Endometrium (tissue), 2 donors: ENCODE results near the gene EXOC3L4.

Source experiments
- FAIRE-seq: peaks from 2 replicates; lab custom pipeline; 2012; peaks lifted over from hg19 to GRCh38; lab: Jason Lieb, UNC
- donor health status: control.
- donor health status: control.

Gene EXOC3L4

DNA sequence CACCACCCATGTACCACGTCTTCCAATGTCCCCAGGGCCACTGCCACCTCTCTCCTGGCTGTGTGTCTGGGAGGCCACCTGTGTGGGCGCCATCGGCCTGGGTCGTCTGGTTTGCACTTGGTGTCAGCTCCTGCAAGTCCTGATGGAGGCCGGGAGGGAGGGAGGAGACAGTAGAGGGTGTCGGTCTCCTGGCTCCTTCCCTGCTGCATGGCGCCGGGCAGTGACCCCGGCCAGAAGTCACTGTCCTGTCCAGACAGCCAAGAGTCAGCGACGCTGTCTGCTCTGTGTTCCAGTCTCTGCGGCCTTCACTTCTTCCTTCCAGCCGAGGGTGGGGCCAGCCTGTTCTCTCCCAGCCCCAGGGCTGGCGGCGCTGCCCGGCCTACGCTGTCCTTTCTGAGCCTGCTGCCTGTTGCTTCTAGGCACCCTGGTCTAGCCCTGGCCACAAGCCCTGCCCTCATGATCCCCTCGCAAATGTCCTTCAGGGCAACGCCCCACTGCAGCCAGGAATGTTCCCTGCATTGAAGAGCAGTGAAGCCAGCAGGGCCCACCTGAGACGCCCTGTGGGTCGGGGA, 23.5 kb upstream of the EXOC3L4 start:
- no peak for FAIRE-seq

DNA sequence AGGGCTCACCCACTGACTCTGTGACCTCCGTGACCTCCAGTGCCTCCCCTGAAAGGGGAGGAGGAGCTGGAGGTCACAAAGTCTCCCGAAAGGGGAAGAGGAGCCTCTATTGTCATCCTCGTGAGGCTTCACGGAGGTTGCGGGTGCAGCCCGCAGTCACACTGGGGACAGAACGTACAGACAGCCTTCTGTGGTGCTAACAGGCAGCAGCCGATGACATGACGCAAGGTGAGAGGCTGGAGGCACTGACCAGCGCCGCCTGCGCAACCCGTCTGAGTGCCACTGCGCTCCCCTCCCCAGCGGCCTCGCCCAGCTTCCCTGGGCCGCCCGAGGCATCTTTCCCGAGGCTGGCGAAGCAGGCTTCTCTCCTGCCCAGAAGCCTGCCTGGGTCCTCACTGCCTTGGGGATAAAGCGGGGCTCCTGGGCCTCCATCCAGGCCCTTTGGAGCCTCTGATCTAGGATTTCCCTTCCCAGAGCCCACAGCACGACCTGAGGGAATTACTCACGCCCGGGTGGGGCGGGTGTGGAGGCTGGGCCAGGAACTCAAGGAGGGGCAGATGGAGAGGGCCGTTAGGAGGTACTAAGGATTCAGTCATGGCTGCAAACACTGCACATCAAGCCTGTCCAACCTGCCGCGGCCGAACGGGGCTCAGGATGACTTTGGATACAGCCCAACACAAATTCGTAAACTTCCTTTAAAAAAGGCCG, 22.8 kb upstream of the EXOC3L4 start:
- FAIRE-seq = no peak

DNA sequence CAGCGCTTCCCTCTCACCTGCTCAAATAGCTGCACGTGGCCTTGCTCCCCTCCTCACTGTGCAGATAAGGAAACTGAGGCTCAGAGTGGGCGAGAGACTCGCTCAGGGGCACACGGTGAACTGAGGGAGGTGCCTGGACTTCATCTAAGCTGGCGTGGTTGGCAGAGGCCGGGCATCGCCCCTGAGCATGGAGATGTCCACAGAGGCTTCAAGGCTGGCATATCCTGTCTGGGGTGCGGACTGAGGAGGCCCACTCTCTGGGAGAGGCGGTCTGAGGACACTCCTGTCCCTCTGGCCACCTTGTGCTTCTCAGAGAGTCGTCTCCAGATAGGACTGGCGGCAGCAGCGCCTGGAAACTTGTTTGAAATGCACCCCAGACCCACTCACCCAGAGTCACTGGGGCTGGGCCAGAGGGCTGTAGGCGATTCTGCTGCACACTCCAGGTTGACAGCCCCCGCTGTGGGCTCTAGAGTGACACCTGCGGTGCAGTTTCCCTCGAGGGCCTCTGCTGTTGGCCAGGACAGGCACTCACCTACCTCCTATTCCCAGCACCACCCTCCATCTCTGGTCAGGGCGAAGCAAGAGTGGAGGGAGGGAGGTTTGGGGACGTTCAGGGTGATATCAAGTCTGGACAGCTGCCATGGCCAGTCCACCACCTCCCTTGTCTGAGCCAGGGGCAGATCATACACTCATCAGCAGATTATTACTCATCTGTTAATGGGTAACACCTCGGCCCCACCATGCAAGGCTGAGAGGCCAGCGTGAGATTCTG, 21.7 kb upstream of the EXOC3L4 start:
- FAIRE-seq = no peak

DNA sequence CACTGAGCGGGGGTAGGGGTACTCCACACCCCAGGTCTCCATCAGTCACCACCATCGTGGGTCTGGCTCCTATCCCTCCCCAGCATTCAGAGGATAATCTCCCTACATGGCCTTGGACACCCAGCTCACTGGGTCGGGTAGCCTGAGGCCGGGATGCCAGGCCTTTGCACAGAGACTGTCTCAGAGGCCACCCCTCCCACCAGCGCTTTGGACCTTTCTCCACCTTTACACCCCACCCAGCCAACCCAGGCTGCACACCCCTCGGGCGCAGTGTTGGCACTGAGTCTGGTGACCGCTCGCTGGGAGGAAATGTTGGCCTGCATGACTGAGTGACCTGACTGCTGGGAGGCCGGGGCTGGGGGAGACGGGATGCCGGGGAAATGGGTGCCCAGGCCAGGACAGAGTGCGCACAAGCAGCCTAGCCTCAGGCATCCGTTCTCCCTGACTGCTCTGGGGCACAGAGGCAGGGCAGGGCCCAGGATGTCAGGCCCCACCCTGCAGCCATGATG, 21.1 kb upstream of the EXOC3L4 start:
- no peak for FAIRE-seq

DNA sequence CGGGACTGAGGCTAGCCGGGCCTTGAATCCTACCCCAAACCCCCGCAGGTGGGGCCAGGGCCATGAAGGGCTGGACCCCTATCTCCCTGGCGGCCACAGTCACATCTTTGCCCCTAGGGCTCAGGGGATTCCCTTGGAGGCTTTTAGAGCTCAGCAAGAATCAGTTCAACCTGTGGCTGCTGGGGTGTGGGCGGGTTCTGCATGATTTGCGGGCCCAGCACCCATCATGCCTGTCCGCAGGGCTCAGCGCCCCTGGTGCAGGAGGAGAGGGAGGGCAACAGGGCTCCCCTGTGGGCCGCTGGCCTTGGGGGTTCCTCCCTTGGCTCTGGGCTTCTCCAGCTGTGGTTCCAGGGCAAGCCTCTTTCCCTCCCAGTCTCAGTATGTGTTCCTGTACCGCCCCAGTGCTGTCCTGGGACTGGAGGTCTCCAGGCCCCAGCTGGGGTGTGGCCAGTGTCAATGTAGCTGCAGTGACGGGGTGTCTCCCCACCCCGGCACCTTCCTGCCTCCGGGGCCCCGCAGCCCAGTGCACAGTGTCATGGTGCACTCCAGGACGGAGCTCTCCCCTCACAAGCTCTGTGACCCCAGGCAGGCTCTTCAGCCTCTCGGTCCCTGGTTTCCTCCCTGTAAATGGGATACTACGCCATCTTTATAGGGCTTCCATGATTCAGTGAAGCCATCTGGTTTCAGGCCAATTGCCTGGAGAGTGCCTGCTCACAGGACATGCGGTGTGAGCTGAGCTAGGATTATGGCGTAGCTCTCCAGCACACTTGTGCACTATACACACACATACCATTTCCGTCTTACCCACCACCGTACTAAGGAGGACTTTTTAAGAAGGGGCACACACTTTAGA, 20.4 kb upstream of the EXOC3L4 start:
- FAIRE-seq = no peak

DNA sequence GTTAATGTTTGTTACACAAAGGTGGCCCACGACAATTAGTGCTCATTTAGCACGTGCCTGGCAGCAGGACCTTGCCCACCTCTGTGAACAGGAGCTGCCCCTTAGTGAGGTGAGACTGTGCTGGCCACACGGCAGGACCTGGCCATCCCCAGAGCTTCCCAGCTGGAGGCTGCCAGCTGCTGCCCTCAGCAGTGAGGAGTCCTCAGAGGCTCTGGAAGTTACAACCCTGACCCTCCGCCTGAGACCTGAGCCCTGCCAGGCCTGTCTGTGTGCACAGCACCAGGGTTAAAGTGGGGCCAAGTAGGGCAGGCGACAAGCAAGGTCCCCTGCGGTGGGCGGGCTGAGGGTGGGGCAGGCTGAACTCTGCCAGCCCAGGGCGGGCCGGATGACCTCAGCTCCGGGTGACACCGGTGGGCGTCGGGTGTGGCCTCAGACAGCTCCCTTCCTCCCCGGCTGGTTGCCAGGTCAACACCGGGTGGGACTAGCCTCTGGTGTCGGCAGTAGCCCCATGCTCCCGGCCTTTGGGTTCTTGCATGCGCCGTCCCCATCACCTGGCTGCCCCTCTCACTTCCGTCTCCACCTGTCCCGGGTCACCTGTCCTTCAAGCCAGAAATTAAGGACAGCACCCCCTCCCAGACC, 19.7 kb upstream of the EXOC3L4 start:
- FAIRE-seq = no peak

DNA sequence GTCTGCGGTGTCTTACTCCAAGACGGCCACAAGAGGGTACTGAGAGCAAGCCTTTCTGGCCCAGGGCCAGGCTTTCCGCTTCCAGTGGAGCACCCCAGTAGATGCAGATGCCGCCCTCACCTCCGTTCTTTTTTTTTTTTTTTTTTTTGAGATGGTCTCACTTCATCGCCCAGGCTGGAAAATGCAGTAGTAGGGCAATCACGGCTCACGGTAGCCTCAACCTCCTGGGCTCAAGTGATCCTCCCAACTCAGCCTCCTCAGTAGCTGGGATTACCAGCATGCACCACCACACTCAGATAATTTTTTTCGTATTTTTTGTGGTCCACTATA, 16.1 kb upstream of the EXOC3L4 start:
- peak; percentile 18 for FAIRE-seq

DNA sequence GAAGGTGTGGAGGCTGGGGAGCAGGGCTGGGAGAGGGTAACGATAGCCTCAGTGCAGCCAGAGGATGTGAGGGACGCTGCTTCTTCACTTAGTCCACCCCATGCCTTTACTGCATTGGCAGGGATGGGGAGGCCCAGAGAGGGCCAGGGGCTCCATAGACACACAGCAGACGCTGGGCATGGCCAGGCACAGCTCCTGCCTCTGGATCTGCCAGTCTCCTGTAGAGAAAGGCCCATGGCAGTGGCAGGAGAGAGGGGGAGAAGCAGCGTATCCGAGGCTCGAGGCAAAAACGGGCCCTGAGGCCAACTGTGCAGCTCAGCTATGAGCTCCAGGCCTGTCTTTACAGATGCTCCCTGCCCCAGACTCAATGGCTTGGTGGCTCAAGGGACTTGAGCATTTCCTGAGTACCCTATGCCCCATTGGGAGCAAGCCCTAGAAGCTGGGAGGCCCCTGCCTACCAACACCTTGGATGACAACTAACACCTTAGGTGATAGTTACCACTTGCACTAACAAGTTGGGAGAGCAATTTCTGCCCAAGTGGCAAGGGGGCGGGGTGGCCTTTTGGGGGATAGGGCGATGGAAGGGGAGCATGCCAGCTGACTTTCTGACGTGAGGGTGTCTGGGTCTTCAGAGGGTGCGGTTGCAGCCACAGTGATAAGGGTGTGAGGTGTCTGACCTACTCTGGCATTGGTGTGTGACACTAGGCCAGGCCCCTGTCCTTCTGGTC, 15.5 kb upstream of the EXOC3L4 start:
- FAIRE-seq = no peak

DNA sequence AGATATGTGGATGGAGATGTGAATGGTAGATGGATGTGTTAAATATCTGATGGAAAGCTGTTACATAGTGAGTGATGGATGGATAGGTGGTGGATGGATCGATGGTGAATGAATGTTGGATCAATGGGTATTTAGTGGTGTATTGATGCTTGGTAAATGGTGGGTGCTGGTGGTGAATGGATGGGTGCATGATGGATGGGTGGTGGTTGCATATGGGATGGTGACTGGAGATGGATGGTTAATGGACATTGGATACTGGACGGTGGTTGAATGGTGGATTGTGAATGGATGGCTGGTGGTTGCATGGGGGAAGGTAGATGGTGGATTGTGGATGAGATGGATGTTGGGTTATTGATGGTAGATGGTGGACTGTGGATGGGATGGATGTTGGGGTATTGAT, 12.6 kb upstream of the EXOC3L4 start:
- no peak for FAIRE-seq

DNA sequence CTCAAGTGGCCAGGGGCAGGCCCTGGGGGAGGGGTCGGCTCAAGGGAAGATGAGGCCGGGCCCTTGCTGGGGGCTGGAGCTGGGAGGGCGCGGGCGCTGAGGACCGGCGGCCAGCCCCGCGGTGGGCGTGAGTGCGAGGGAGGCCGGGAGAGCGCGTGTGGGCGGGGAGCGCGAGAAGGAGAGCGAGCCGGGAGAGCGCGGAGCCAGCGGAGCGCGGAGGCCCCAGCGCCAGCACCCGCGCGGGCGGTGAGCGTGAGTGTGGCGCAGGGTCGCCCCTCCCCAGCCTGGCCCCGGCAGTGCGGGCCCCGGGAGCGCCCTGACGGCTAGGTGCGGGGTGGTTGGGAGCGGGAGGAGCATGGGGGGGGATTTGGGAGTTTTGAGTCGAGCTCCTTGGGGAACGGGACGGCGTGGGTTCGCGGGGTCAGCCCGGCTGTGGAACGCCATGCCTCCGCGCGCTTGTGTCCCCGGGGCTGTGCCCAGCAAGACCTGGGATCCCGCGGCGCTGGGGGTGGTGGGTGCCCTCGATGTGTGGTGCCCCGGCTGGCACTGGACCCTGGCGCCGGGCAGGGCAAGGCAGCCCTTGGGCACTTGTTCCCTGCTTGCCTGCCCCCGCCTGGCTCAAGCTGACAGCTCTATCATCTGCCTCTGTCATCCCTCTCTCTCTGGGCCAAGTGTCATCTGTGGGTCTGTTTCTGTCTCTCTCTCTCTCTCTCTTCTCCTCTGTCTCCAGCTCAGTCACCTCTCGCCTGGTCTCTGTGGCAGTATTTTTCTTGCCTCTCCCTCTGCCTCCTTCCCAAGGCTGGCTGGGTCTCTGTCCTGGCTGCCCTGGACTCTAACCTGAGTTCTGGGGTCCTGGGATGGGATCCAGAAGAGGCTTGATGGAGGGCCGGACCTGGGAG, 10.3 kb upstream of the EXOC3L4 start, which contains the start of gene LBHD2:
LBHD2 (plus strand) TSS at position 190 of the 899 bp plus-strand sequence. CDS start 1,803 bp downstream, outside the sequence.
- FAIRE-seq = no peak

DNA sequence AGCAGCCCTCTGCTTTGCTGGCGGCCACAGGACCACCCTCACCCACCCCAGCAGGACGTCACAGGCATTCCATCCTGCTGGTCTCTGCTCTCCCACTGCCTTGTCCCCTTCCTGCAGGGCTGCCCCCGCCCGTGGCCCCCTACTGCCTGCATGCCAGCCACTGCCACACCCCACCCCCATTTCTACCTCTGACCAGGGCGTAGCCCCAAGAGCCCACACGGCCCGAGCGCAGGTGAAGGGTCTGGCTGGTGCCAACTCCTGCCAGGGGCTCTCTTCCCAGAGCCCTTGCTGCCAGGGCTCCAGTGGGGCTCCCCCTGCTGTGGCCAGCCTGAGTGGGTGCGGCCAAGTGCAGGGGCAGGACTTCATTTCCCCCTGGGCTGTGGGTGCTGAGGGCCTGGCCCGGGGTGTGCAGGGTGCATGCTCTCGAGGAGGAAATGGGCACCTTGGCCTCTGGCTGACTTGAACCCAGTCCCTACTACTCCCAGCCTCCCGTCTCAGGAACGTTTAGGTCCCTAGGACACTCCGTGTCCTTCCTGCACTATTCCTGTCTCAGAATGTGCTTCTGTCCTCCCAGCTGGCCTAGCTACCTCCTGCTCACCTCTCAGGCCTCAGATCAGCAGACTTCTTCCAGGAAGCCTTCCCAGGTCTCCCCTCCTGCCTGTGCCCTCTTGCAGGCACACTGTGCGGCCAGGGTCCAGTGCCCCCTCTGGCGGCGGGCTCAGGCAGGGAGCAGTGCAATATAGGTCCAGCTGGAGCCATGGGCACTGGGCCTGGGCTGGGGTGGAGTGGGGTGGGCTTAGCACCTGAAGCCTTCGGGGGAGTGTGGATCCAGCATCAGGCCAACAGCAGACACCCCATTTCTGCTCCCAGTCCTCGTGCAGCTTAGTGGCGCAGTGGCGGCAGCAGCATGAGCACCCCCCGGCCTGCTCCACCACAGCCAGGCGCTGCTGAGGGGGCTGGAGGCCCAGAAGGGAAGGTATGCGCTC, 9.1 kb upstream of the EXOC3L4 start:
- no peak for FAIRE-seq

DNA sequence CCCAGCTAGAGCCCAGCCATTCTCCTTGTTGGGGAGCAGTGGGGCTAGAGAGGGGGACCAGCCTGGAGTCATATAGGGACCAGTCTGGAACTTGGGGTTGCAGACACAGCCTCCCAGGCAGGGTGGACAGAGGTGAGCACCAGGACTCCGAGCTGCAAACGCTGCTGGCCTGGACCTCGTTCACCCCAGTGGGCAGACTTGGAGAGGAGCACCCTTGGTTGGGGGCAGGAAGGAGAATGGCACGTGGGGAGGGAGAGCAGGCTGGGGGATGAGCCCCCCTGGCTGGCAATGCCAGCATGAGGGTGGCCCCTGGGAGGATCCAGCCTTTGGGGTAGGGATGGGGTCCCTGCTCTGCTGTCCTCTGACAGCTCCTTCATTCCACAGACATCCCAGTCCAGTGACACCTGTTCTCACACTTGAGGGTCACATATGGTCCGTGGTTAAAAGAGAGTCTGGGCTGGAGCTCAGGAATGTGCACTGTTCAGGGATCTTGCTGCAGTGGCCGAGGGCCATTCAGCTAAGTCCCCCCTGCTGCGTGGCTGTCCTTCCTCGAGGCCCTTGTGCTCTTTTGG, 7.7 kb upstream of the EXOC3L4 start:
- no peak for FAIRE-seq

DNA sequence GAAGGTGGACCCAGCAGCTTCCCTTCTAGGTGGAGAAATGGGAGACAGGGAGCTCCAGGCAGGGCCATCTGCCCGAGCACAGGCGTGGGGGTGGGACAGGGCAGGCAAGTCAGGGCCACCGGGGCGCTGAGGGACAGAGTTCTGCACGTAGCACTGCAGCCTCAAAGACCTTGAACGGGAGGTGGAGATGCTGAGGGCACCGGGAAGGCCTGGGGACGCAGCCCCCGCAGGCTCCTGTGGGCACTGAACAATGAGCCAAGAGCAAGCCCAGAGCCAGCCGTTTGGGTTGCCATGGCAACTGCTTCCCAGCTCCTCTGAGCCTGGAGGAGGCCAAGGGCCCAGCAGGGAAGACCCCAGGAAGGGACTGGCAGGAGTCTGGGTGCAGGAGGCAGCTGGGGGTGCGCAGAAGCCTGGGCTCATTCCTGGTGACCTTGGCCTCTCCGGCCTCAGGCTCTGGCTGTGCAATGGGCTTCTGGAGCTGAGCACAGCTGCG, 7.1 kb upstream of the EXOC3L4 start:
- FAIRE-seq = no peak

DNA sequence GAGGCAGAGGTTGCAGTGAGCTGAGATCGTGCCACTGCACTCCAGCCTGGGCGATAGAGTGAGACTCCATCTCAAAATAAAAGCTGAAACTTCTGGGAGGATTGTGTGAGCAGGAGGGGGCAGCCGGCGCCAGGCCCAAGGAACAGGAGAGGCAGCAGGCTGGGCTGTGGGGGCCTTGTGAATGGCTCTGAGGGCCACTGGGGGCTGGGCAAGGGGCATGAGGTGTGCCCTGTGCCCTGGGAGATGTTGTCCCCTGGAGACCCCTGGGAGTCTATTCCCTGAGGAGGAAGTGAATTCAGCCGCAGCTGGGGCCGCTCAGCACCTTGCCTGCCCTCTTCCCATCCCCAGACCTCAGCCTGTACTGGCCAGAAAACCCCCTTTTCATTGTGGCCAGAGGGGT, 5.6 kb upstream of the EXOC3L4 start:
- no peak for FAIRE-seq

DNA sequence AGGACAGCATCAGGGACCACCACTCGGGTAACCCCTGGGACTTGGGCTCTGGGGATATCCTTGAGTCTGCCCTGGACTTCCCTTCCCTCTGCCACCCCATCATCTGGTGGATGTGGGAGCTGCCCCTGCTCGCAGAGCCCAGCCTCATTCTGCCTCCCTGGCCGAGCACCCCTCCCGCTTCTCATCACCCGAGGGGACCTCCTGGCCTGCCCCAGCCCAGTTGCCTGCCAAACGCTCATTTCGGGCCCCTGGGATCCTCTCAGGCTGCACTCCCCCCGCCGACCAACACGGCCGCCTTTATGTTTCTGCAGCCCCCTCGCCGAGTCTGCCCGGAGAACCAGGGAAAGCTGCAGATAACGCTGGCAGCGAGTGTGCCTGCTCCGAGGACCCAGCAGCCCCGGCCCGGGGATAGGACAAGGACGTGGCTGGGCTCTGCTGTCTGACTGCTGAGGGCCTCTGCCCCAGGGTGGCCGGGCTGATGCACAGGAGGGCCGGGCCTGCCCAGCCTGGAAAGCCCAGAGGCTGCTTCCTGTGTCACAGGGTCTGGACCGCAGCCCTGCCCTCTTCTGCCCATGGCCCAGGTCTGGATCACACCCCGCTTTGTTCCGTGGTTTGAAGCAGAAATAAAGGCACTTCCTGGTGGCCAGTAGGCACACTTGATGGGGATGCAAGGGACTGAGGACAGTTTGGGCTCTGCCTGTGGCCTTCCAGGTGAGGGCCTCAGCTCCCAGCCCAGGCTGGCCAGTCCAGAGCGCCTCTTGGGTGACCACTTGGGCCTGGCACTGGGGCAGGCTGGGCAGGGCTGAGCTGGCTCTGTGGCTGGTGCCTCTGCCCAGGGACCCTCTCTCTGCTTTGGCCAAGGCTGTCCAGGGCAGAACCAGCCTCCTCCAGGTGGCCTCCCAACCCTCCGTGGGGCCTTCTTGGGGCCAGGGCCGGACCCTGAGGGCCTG, 4.9 kb upstream of the EXOC3L4 start:
- FAIRE-seq = no peak

DNA sequence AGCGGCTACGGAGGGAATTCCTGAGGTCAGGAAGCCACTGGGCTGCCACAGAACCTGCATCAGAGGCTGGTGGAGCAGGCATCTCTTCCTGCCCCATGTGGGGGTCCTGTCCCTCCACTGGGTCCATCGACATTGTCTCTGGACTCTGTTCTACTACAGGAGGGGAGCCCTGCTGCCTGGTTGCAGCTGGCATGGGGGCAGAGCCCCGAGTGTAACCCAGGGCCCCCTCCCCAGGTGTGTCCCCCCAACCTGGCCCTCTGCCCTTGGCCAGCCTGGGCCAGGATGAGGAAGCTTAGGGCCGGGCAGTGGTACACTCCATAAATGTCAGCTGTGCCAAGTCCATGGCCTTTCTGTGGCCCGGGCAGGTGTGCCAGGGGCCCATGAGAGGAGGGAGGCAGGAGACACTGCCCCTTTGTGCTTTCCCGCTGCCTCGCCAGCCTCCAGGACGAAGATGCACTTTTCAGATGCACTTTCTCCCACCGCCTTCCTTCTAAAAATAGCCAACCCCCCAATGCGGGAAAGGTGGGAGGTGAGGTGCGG, 4.0 kb upstream of the EXOC3L4 start:
- FAIRE-seq = no peak
